ENCODE results near the gene PRR36.

PRR36 gene

DNA sequence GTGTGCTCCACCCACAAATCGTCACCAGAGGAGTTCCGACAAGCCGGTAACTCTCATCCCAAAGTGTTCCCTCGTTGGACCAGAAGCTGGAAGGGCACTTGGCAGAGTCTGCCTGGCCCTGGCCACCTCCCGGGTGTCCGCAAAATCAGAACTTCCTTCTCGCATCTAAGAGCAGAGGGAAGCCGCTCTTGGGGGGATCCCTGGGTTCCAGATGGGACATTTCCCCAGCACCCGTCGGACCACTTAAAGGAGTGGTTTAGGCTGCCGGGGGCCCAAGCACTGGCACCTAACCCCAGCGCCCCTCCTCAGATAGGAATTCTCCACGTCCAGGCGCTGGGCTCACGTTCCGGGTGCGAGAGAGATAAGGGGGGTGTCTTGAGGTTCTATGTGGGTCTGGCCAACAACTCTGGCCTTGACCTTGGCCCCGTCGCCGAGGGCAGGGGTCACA lies 28.6 kb upstream of the PRR36 start:
- TF ChIP-seq, protein P1, sequence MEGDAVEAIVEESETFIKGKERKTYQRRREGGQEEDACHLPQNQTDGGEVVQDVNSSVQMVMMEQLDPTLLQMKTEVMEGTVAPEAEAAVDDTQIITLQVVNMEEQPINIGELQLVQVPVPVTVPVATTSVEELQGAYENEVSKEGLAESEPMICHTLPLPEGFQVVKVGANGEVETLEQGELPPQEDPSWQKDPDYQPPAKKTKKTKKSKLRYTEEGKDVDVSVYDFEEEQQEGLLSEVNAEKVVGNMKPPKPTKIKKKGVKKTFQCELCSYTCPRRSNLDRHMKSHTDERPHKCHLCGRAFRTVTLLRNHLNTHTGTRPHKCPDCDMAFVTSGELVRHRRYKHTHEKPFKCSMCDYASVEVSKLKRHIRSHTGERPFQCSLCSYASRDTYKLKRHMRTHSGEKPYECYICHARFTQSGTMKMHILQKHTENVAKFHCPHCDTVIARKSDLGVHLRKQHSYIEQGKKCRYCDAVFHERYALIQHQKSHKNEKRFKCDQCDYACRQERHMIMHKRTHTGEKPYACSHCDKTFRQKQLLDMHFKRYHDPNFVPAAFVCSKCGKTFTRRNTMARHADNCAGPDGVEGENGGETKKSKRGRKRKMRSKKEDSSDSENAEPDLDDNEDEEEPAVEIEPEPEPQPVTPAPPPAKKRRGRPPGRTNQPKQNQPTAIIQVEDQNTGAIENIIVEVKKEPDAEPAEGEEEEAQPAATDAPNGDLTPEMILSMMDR (conservative IDR thresholded peaks at IDR 0.05; ENCODE audit: low read depth, low read length), result no peak
- no peak for DNase-seq (ENCODE audit: low read depth)
- H3K4me3 ChIP-seq (ENCODE audit: low read depth, low read length), result peak overlapping the region; percentile 81

- DNase-seq (ENCODE audit: low read depth), result no peak
- no peak overlapping the region for H3K4me3 ChIP-seq (ENCODE audit: low read depth, low read length)
Observed at GRCh38 chr19:7901337-7901736, 27.1 kb upstream of the PRR36 start.

DNA sequence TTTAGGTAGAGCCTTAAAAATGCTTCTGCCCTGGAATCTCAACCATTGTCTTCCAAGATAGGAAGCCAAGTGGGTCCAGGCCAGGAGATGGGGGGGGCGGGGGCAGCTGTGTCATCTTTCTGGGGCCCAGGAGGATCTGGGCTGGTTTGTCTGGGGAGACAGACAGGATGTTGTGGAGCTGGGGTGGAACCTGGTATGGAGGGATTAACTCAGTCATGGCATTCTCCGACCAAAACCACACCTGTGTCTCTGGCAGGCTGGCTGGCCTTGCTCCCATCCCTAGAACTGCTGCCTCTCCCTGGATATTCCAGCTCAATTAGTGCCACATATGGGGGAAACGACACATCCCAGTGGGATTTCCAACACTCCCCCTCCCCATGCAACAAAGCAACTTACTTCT lies 26.7 kb upstream of the PRR36 start:
- no peak for DNase-seq (ENCODE audit: low read depth)
- TF ChIP-seq, protein P1 (conservative IDR thresholded peaks at IDR 0.05; ENCODE audit: low read depth, low read length), result no peak

More at GRCh38 chr19:7901337-7901736, 27.1 kb upstream of the PRR36 start:
- TF ChIP-seq, protein P1 (conservative IDR thresholded peaks at IDR 0.05; ENCODE audit: low read depth, low read length), result no peak

DNA sequence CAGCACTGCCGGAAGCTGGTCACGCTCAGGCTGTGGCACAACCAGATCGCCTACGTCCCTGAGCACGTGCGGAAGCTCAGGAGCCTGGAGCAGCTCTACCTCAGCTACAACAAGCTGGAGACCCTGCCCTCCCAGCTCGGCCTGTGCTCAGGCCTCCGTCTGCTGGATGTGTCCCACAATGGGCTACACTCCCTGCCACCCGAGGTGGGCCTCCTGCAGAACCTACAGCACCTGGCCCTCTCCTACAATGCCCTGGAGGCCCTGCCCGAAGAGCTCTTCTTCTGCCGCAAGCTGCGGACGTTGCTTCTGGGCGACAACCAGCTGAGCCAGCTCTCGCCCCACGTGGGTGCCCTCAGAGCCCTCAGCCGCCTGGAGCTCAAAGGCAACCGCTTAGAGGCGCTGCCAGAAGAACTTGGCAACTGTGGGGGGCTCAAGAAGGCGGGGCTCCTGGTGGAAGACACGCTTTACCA lies 26.2 kb upstream of the PRR36 start:
- TF ChIP-seq, protein P1 (conservative IDR thresholded peaks at IDR 0.05; ENCODE audit: low read depth, low read length), result no peak
- no peak overlapping the region for H3K4me3 ChIP-seq (ENCODE audit: low read depth, low read length)
- DNase-seq (ENCODE audit: low read depth), result no peak

More for the DNA sequence above, 26.7 kb upstream of the PRR36 start:
- H3K4me3 ChIP-seq (ENCODE audit: low read depth, low read length), result no peak overlapping the region

DNA sequence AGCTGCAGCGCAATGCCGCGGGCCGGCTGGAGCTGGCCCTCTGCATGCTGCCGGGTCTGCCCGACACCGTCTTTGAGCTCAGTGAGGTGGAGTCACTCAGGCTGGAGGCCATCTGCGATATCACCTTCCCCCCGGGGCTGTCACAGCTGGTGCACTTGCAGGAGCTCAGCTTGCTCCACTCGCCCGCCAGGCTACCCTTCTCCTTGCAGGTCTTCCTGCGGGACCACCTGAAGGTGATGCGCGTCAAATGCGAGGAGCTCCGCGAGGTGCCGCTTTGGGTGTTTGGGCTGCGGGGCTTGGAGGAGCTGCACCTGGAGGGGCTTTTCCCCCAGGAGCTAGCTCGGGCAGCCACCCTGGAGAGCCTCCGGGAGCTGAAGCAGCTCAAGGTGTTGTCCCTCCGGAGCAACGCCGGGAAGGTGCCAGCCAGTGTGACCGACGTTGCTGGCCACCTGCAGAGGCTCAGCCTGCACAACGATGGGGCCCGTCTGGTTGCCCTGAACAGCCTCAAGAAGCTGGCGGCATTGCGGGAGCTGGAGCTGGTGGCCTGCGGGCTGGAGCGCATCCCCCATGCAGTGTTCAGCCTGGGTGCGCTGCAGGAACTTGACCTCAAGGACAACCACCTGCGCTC lies 25.7 kb upstream of the PRR36 start:
- DNase-seq (ENCODE audit: low read depth), result no peak
- TF ChIP-seq, protein P1 (conservative IDR thresholded peaks at IDR 0.05; ENCODE audit: low read depth, low read length), result no peak
- no peak overlapping the region for H3K4me3 ChIP-seq (ENCODE audit: low read depth, low read length)

GRCh38 chr19:7898967-7899366 lies 24.8 kb upstream of the PRR36 start:
- no peak for DNase-seq (ENCODE audit: low read depth)
- TF ChIP-seq, protein P1 (conservative IDR thresholded peaks at IDR 0.05; ENCODE audit: low read depth, low read length), result no peak
- no peak overlapping the region for H3K4me3 ChIP-seq (ENCODE audit: low read depth, low read length)

- TF ChIP-seq, protein P1 (conservative IDR thresholded peaks at IDR 0.05; ENCODE audit: low read depth, low read length), result no peak
- no peak overlapping the region for H3K4me3 ChIP-seq (ENCODE audit: low read depth, low read length)
- DNase-seq (ENCODE audit: low read depth), result no peak
Observed at GRCh38 chr19:7897292-7897691, 23.1 kb upstream of the PRR36 start.

Data from choroid plexus epithelial cell (primary cell).